HG03571 (cell line): ENCODE measurements around the gene LCN15.
"Not testable (repeated sequence)": the region's sequence is repeated elsewhere in the genome, so short reads cannot be mapped to it uniquely, and the experiment has no call there.

Source experiments
- ATAC-seq: cut with Tn5 transposase; IDR thresholded peaks from one replicate; pipeline ENCODE4 v1.9.1; 2021; ENCODE audit not compliant: unreplicated experiment

Gene LCN15

DNA sequence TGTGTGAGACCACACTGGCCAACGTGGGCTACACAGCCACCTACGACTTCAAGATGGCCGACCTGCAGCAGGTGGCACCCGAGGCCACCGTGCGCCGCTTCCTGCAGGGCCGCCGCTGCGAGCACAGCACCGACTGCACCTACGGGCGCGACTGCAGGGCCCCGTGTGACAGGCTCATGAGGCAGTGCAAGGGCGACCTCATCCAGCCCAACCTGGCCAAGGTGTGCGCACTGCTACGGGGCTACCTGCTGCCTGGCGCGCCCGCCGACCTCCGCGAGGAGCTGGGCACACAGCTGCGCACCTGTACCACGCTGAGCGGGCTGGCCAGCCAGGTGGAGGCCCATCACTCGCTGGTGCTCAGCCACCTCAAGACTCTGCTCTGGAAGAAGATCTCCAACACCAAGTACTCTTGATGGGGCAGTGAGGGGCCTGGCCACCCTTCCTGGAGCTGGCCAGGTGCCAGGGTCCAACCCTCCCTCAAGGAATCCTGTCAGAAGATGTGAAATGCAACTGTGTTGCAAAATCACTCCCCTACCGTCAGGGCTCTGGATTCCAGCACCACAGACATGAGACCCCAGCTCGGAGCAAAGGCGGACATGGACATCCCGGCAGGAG, 40.8 kb downstream of the LCN15 start:
- no peak for ATAC-seq

GRCh38 chr9:136722969-136723356, 41.4 kb downstream of the LCN15 start:
- ATAC-seq, result no peak

DNA sequence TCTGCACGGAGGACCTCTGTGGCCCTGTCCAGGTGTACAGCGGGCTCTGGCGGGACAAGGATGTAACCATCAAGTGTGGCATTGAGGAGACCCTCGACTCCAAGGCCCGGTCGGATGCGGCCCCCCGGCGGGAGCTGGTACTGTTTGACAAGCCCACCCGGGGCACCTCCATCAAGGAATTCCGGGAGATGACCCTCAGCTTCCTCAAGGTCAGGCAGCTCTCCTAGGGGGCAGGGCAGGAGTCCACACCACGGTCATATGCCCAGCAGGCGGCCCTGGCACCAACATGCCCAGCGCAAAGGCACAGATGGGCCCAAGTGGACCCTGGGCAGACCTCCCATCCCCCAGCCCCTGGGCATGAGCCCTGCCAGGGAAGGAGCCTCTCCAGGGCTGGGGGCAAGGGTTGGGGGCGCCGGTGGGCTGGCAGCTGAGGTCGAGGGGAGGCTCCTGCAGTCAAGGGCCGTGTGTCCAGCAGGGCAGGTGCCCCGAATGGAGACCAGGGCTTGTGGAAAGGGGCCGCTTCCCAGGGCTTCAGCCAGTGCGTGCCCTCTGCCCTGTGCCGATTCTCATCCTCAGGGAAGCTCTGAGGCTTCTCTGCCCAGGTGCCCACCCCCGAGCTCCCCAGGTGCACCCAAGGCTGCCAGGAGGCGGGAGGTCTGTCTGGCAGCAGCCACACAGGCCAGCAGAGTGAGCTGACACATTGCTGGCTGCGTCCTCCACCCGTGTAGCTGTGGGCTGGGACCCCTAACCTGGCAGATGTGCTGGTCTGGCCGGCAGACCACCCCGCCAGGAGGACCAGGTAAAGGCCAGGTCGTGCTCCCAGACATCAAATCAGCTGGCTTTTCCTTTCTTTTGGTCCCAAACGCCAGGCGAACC, 42.0 kb downstream of the LCN15 start:
- no peak for ATAC-seq

- no peak for ATAC-seq
Observed at GRCh38 chr9:136721339-136722092, 42.8 kb downstream of the LCN15 start.

DNA sequence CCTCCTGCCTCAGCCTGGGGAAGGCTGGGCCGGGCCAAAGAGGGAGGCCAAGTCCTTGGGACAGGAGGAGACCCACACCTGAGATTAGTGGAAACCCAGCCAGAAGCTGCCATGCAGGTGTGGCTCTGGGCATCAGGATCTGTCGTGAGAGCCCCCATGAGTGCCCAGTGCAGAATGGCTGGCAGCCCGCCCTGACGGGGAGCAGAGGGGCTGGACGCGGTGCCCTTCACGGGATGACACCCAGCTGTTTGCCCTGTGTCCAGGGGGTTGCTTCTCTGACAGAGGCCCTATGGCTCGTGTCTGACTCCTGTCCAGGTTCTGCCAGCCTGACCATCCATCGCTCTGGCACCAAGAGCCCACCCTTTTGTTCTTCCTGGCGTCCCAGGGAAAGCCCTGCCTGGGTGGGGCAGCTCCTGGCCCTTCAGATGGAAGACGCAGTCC, 43.4 kb downstream of the LCN15 start:
- ATAC-seq, result no peak

DNA sequence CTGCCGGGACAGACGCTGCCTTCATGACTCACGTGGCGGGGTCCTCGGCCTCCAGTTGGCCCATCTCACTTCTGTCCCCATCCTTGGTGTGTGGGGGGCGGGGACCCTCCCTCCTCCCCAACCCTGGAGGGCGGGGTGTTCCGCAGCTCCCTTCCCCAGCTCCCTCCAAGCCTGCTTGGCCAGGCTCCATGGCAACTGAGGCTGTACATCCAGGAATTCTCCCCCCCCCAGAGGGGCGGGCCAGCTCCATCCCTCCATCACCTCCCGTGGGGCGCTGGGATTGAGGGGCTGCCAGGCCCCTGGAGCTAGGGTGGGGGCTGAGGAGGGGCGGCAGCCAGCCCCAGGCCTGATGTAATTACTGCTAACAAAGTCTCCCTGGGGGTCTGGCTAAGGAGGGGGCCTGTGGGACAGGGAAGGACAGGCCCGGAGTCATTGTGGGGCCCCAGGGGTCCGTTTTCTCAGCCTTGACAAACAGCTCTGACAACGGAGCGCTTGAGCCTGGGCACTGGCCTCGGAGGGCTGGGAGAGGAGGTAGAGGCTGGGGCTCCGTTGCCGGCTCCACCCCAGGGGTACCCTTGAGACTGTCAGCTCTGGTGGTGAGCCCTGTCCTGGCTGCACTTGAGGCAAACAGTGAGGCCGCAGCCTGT, 43.9 kb downstream of the LCN15 start:
- no peak for ATAC-seq

DNA sequence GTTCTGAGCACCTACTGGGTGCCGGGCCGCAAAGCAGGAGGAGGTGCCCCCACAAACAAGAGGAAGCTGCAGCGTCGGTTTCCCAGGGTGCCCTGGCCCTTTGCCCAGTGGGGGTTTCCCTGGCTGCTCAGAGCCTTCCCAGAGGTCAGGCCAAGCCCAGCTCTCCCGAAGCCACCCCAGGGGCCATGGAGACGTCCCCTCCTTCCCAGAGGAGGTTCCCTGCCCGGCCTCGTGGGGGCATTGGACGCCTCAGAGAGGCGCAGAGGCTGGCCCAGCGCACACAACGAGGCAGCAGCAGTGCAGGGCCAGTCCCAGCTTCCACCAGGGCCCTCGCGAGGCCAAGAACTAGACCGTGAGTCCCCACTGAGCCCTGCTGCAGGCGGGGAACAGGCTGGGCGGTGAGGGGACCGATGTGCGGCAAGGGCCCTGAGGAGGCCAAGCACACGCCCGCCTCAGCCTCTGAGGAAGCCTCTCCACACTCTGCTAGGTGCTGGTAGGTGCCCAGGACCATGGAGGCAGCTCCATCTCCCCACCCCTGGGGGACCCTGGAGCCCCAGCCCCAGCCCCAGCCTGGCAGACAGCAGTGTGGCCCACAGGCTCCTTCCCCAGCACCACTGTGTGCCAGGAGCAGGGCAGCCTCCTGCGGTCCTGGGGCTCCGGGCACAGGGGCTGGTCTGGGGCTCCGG, 45.0 kb downstream of the LCN15 start:
- ATAC-seq, result no peak

- ATAC-seq, result no peak
Observed at GRCh38 chr9:136718345-136719194, 45.7 kb downstream of the LCN15 start.

DNA sequence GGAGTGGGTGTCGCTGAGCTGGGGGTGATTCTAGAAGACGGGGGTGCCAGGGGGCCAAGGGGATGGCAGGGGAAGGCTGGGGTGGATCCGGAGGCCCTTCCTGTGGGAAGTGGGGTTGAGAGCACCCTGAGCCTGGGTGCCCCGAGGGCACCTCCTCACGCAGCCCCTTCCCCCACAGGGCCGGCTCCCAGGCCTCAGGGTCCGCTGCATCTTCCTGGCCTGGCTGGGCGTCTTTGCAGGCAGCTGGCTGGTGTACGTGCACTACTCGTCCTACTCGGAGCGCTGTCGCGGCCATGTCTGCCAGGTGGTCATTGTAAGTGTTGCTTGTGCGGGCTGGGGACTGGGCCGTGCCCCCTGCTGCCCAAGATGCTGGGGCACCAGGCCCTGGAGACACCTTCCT, 46.9 kb downstream of the LCN15 start:
- ATAC-seq, result no peak

- no peak for ATAC-seq
Observed at GRCh38 chr9:136714893-136715274, 49.4 kb downstream of the LCN15 start.

DNA sequence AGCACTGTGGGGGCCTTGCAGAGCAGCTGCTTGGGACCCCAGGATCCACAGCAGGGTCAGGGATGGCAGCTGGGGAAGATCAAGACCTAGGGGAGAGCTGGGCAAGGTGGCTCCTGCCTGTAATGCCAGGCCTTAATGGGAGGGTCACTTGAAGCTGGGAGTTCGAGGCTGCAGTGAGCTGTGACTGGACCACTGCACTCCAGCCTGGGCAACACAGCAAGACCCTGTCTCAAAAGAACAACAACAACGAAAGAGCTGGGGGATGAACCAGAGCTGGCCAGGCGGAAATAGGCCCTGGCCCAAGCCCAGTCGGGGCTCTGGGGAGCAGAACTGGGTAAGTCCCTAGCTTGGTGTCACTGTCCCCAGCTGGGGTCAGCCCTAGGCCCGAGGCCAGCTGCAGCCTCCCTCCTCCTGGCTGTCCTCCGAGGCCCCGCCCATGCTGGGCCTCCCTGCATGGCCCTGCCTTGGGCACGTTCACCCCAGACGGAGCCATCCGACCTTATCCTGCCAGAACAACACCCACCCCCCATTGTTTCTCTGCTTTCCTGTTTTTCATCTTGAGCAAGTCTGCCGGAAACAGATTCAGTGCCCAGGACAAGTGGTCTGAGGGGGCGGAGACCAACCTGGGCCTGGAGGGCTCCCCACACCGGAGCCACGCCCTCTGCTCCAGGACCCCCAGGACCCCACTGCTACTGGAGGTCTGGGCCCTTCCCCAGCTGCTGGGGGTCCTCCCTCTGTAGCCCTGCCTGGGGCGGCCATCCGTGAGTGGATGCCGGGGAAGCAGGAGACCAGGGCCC, 50.0 kb downstream of the LCN15 start:
- ATAC-seq, result no peak

DNA sequence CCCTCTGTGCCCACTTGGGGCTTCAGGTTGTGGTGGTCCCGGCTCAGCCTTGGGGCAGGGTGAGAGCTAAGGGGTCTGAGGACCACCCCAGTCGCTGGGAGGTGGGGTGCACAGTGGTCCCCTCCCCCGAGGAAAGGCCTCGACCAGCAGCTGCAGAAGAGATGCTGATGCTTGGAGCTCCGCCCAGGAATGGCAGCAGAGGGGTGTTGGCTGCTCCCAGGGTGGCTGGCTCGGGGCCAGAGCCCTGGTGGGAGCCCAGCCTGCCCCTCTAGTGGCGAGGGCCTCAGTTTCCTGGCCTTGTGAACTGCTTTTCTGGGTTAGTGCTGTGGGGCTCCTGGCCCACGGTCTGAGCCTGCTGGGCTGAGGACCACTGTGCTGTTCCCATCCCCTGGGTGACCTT, 50.8 kb downstream of the LCN15 start:
- ATAC-seq, result no peak

GRCh38 chr9:136712690-136713544, 51.4 kb downstream of the LCN15 start:
- no peak for ATAC-seq

DNA sequence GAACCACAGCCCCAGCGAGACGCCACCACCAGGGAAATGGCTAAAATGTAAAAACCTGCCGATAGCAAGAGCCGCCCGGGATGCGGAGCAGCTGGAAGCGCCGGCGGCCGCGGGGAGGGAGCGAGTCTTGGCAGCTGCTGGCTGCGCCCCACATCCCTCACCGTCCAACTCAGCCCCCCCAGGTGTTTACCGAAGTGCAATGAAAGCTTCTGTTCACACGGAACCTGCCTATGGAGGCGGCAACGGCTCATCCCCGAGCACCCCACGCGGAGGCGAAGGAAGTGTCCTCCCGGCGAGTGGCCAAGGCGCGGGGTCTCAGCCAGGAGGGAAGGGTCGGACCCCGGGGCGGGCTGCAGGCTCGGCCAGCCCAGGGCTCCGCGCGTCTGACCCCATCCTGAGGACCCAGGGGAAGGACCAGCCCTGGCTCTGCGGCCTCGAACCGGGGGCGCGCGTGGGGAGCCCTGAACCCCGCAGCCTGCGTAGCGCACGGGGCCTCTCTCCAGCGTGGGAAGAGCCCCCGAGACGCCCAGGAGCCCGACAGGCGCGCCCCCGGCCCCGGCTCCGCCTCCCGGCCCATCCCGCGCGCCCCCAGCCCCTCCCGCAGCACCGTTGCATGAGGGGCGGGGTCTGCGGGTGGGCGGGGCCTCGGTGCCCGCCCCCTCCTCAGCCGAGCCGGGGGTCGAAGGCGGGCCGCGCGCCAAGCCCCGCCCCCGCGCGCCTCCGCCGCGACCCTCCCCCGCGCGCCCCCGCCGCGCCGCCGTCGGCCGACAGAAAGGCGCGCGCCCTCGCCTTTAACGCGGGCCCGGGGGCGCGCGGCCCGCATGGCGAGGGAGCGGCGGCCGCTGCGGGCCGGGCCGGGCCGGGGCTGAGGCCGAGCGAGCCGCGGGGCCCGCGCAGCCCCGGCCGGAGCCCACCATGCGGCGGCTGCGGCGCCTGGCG, 52.3 kb downstream of the LCN15 start, which contains the start of gene DIPK1B:
DIPK1B (plus strand) TSS at position 822 of the 939 bp plus-strand sequence; CDS start at position 916, 94 bp downstream.
- no peak for ATAC-seq

GRCh38 chr9:136711219-136711648, 53.1 kb downstream of the LCN15 start:
- ATAC-seq, result not testable (repeated sequence)

GRCh38 chr9:136710543-136710942, 53.8 kb downstream of the LCN15 start:
- no peak for ATAC-seq
